HS-5 (cell line): Measurements from ENCODE around the gene HAPSTR1.
A peak's percentile ranks its signal among the peaks of the same experiment; 100 is the strongest.
"Not testable (repeated sequence)": the region's sequence is repeated elsewhere in the genome, so short reads cannot be mapped to it uniquely, and the experiment has no call there.

Source experiments
- DNase-seq: peaks from one replicate; pipeline ENCODE4 v3.0.0-alpha.2; 2012; ENCODE audit warnings: low read depth

The HAPSTR1 gene

GRCh38 chr16:9071377-9071776 is 20.1 kb upstream of the HAPSTR1 start:
- no peak for DNase-seq

DNA sequence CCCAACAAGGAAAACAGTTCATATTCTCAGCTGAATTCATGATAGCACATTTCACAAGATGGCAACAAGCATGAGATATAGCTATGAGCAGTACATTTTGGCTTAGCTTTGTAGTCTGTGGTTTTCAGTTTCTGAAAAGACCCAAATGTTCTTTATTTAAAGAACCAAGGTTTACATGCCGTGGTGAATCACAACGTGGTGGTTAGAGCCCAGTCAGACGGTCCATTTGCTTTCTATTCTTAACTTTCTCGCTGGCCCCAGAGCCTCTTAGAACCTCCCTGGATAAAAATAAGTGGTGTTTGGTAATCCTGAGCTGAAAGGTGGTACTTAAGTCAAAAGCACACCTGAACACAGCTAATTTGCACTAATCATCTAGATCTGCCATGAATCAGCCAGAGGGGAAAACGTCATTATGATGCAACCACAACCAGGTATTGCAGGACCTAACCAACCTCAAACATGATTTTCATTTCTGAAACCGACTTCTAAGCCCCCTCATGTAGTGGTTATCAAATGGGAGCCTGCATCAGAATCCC is 18.6 kb upstream of the HAPSTR1 start:
- DNase-seq = peak; percentile 71

GRCh38 chr16:9075299-9076071 is 16.0 kb upstream of the HAPSTR1 start:
- no peak for DNase-seq

- DNase-seq = peak; percentile 82
Observed at GRCh38 chr16:9077091-9077809, 14.2 kb upstream of the HAPSTR1 start.

GRCh38 chr16:9078467-9079429 is 12.7 kb upstream of the HAPSTR1 start:
- DNase-seq = not testable (repeated sequence)

GRCh38 chr16:9079430-9079812 is 12.0 kb upstream of the HAPSTR1 start:
- no peak for DNase-seq

GRCh38 chr16:9081158-9081557 is 10.3 kb upstream of the HAPSTR1 start:
- no peak for DNase-seq

DNA sequence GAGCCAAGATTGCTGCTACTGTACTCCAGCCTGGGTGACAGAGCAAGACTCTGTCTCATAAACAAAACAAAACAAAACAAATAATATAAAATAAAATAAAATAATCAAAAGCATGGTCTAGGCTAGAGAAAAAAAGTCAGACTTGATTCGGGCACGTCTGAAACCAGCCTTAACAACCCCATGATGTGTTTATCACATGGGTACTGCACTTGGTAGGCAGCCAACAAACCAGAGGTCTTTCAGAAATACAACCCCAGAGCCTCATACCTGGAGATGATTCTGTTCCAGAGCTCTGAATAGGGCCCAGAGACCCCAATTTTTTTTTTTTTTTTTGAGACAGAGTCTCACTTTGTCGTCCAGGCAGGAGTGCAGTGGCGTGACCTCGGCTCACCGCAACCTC is 9.6 kb upstream of the HAPSTR1 start:
- DNase-seq = no peak

DNA sequence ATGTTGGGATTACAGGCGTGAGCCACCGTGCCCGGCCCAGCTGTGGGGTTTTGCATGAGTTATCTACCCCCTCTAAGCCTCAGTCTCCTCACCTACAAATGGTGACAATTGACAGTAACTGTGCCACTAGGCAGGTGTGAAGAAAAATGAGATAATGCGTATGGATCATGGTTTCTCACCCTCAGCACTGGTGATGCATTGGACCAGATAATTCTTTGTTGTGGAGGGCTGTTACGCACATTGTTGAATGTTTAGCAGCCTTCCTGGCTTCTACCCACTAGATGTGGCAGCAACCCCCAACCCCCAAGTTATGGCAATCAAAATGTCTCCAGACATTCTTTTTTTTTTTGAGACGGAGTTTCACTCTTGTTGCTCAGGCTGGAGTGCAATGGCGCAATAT is 9.0 kb upstream of the HAPSTR1 start:
- no peak for DNase-seq

DNA sequence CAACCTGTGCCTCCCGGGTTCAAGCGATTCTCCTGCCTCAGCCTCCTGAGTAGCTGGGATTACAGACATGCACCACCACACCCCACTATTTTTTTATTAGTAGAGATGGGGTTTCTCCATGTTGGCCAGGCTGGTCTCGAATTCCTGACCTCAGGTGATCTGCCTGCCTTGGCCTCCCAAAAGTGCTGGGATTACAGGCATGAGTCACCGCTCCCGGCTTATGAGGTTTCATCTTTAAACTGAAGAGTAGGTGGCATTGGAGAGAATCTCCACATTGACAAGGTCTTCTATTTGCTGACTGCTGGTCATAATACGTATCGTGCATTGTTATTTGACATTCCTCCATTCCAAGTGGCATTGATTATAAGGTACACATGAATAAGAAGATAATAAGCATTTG is 3.7 kb upstream of the HAPSTR1 start:
- DNase-seq = not testable (repeated sequence)

DNA sequence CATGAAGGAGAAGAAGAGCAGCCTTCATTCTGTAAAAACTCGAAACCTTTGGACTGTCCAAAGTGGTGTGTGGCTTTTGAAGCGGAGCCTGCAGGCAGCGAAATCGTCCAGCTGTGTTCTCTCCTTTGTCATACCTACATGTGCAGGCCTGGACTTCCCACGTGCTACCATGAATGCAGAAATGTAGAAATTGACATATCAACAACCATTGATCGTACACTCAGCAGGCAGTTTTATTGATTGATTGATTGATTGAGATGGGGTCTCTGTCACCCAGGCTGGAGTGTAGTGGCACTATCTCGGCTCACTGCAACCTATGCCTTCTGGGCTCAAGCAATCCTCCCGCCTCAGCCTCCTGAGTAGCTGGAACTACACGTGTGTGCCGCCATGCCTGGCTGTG is 2.6 kb upstream of the HAPSTR1 start:
- DNase-seq = no peak

DNA sequence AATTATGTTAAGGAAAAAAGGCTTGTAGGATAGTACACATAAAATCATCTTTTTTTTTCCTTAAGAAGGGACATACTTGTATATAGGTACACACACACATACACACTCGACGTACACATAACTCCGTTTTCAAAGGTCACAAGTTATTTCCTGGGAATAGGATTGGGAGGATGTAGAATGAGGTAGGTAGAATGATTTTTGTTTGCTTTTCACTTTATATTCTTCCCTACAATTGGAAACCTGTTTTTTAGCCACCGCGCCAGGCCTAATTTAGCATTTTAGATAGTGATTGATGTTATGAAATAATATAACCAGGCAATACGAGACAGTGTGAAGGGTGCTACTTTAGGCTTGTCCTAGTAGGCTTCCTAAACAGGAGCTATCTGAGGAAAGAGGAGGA is 1.8 kb upstream of the HAPSTR1 start:
- no peak for DNase-seq

GRCh38 chr16:9090101-9090959 is 1.1 kb upstream of the HAPSTR1 start:
- no peak for DNase-seq

DNA sequence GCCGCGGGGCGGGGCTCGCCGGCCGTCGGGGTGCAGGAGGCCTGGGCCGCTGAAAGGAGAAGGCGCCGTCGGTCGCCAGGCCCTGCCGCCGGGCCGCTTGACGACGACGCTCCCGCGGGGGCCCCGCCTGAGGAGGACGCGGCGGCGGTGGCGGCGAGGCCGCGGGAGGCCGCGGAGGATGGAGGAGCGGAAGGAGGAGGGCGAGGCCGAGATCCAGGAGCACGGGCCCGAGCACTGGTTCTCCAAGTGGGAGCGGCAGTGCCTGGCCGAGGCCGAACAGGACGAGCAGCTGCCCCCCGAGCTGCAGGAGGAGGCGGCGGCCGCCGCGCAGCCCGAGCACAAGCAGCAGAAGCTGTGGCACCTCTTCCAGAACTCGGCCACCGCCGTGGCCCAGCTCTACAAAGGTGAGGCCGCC is 430 bp downstream of the HAPSTR1 start:
- no peak for DNase-seq

GRCh38 chr16:9092282-9092977 is 986 bp downstream of the HAPSTR1 start:
- DNase-seq = no peak

- no peak for DNase-seq
Observed at GRCh38 chr16:9092978-9093344, 1.5 kb downstream of the HAPSTR1 start.

DNA sequence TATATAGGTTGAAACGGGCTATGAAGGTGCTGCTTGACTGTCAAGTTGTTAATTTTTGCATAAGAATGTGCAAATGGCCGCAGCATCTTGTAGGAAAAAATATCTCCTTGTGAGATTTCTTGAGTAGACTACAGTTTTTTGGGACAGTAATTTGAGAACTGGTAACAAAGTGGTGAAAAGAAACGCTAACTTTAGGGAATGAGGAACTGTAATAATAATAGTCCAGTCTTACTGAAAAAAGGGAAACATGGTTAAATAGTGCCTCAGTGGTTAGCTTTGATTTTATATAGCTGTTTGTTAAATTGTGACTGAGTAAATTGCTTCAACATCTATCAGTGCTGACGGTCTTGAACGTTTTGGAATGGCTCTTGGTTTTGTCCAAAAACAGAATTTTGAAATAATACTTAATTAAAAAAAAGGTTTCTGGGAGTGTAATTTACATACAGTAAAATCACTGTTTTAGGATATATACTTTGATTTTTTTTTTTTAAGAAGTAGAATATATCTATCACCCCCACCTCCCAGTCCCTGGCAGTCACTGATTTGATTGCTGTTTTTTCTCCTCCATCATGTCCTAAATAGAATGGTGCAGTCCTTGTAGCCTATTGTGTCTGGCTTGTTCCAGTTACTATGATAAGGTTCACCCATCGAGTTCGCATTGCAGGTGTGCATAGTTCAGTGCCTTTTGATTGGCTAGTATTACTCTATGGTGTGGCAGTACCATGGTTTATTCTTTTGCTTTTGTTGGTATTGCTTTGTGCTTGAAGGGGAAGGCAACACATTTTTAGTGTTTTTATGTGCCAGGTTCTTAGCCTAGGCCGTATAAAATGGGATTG is 2.8 kb downstream of the HAPSTR1 start:
- DNase-seq = no peak

DNA sequence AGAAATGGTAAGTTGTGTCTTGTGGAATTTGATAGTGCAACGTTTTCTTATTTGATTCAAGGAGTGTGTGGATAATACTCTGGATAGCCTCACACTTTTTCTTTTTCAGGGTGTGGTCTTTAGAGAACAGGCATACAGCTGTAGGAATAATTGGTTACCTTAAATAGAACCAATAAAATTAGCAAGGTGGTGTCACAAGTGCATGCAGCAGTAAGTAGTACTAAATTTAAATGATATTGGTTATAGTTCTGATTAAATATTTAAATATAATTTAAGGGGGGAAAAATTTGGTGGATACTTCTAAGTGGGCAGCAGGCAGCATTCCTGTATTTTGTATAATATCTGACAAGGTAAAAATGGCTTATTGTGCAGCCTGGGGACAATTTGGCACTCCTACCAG is 3.7 kb downstream of the HAPSTR1 start:
- DNase-seq = no peak

DNA sequence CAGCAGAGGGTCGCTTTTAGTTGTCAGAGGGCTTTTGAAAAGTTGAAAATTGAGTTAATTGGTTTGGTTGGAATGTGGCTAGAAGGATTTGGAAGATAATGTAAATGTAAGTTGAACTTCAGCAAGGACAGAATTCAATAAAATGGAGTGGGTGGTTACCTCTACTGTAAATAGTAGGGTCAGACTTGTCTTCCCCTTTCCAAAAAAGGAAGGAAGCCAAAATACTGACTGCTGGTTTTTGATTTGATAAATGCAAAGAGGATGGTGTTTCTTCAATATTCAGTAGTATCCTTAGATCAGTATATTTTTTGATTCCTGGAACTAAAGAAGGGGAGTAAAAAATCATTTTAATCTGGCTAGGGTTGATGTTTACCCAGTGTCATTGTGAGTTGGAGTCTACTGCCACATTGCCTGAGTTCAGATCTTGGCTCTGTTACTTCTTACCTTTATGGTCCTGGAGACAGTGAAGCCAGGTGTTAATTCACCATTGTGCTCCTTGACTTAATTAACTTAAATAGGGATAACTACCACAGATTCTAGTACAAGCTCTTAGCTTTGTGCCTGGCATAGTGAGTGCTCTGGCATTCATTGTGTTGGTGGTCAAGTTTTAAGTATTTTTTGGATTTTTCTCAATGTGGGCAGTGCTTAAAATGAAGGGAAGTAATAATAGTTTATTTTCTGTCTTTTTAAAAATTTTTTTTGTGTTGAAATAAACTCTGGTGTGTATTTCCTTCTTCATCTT is 4.4 kb downstream of the HAPSTR1 start:
- no peak for DNase-seq
